NCI-H187 treated with DMSO at 0.1 percent for 48 hours (cell line): Measurements from ENCODE around the gene CXXC5.
"Not testable (repeated sequence)": the region's sequence is repeated elsewhere in the genome, so short reads cannot be mapped to it uniquely, and the experiment has no call there.

Experiments used
- DNase-seq: peaks from one replicate; lab custom pipeline; 2025; lab: John Stamatoyannopoulos, UW

Gene CXXC5

DNA sequence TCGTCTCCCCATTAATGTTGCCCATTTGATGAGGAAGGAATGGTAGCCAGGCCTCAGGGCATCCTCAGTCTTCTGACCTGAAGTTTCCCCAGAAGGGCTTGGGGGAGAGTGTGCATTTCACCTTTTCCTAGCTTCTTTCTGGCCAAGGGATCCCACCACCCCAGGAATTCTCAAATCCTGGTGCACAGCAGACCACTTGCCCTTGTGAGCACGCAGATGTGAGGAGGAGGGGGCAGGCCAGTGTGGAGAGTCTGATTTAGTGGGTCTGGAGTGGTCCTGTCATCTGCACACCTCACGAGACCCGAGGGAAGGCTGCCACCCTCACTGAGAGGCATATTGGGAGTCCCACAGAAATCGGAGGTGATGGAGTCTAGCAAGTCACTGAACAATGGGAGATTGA, 64.3 kb downstream of the CXXC5 start:
- no peak for DNase-seq

DNA sequence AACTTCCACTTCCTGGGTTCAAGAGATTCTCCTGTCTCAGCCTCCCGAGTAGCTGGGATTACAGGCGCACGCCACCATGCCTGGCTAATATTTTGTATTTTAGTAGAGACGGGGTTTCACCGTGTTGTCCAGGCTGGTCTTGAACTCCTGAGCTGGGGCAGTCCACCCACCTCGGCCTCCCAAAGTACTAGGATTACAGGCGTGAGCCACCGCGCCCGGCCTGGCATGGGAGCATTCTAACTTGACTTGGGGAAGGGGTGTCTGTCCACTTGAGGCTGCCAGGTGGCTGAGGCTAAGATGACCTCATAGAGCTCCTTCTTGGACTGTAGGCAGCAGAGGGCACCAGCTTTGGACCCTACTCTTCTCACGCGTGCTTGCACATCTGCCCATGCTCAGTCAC, 65.7 kb downstream of the CXXC5 start:
- not testable (repeated sequence) for DNase-seq

DNA sequence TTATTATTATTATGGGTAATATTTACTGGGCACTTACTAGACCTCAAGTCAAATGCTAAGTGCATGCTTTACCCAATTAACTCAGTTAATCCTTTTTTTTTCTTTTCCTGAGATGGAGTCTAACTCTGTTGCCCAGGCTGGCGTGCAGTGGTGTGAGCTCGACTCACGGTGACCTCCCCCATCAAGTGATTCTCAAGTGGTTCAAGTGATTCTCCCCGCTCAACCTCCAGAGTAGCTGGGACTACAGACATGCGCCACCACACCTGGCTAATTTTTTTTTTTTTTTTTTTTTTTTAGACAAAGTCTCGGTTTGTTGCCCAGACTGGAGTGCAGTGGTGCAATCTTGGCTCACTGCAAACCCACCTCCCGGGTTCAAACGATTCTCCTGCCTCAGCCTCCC, 69.1 kb downstream of the CXXC5 start:
- DNase-seq = no peak

- DNase-seq = not testable (repeated sequence)
Measured at GRCh38 chr5:139718403-139718802, 70.3 kb downstream of the CXXC5 start.

DNA sequence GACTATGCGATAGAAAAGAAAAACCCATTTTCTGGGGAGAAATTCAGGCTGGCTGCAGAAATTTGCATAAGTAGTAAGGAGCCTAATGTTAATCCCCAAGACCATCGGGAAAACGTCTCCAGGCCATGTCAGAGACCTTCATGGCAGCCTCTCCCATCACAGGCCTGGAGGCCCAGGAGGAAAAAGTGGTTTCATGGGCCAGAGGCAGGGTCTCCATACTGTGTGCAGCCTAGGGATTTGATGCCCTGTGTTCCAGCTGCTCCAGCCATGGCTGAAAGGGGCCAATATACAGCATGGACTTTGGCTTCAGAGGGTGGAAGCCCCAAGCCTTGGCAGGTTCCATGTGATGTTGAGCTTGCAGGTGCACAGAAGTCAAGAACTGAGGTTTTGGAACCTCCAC, 71.8 kb downstream of the CXXC5 start:
- not testable (repeated sequence) for DNase-seq

DNA sequence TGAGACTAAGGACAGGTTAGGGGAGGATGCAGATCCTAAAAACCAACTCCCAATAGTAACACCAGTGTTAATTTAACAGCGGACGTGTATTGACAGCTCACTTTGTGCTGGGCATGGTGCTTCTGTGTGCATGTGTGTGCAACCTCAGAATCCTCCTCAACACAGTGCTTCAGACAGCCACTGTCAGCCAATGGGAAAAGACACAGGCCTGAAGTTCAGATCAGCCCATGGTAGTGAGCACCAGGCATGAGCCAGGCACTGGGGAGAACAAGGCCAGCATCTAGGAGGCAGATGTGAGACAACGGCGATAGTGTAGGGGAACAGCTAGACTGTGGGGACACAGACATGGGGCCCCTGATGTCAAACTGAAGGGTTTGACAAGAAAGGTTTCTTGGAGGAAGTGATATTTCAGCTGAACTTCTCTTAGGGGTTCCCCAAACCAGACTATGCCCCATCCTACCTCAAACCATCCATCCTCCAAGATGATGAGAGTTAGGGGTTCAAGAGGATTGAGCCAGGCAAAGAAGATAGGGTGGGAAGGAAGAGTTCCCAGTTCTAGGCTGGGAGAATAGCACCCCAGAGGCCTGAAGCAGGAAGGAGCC, 75.9 kb downstream of the CXXC5 start:
- no peak for DNase-seq

DNA sequence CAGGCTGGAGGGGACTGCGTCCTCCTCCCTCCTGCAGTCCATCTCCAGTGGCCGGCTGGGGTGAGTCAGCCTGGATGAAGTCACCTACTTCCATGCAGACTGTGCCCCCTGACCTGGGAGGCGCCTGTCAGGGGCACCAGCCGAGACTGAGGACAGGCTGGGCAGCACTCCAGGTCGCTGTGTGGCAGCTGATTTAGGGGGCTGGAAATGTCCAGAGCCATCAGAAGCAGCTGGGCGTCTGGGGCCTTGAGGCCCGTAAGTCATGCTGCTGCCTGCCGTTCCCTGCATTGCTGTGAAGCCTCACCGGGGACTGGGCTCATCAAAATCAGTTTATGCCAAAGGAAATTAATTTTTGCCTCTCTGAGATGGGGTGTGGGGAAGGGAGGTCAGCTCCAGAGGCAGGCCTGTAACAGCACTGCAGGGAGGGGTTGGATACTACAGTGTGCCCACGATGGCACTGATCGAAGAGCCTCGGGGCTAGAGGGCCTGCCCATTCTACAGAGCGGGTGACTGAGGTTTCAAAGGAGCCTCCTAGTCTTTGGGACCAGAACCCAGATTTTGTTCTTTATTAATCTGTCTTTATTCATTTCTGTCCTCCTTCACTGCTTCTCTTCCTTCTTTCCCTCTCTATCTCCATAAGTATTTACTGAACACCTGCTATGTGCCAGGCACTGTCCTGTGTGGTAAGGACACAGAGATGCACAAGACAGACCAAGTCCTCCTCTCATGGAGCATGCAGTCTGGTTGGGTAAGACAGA, 77.1 kb downstream of the CXXC5 start:
- no peak for DNase-seq

DNA sequence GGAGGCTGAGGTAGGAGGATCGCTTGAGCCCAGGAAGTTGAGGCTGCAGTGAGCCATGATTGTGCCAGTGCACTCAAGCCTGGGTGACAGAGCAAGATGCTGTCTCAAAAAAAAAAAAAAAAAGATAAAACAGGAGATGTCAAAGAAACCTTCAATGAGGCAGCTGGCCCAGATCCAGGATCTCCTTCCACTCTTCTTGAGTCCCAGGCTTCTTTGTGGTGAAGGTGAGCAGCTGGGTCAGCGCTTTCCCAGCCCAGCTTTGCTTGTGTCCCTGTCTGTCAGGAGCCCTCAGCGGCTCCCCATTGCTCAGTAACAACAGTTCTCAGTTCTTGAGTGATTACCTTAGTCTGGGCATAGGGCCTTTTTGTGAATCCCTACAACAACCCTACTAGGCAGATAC, 78.1 kb downstream of the CXXC5 start:
- DNase-seq = no peak

DNA sequence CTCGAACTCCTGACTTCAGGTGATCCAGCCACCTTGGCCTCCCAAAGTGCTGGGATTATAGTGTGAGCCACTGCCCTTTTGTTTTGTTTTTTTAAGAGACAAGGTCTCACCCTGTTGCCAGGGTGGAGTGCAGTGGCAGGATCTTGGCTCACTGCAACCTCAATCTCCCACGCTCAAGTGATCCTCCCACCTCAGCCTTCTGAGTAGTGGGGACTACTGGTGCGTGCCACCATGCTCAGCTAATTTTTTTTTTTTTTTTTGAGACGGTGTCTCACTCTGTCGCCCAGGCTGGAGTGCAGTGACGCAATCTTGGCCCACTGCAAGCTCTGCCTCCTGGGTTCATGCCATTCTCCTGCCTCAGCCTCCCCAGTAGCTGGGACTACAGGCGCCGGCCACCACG, 79.5 kb downstream of the CXXC5 start:
- not testable (repeated sequence) for DNase-seq

- no peak for DNase-seq
Measured at GRCh38 chr5:139731281-139731680, 83.1 kb downstream of the CXXC5 start.

GRCh38 chr5:139732019-139732418, 83.9 kb downstream of the CXXC5 start:
- no peak for DNase-seq

DNA sequence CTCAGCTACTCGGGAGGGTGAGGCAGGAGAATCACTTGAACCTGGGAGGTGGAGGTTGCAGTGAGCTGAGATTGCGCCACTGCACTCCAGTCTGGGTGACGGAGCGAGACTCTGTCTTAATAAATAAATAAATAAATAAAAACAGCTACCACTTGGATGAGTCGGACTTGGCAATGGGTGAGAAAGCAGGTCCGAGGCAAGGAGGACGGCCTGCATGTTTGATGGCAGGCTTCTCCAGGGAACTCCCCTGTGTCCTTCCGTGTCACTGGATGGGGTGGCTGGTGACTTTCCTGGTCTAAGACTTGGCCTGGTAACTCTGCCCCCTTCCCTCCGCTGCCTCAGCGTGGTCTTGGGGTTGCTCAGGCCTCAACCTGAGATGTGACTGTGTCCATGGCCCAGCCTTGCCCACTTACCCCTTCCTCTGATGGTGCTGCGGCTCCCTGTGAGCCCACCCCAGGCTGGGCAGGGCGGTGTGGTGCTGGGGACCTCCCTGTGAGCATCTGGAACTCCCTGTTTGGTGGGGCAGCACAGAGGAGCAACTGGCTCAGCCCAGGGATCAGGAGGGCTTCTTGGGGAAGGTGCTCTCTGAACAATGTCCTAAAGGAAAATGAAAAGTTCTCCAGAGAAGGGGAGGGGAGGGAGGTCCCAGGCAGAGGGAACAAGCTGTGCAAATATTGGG, 85.0 kb downstream of the CXXC5 start:
- DNase-seq = no peak
